GM23248 (cell line): ENCODE data around the gene OR13A1. TPM values are rescaled to one million over a fixed set of nuclear protein-coding genes. Genes with fewer than 3 reads are reported as not detected.
"Not testable (repeated sequence)": the region's sequence is repeated elsewhere in the genome, so short reads cannot be mapped to it uniquely, and the experiment has no call there.

Source experiments
- DNase-seq: peaks from one replicate; pipeline ENCODE4 v3.0.0-alpha.2; 2015
- H2AFZ ChIP-seq: fragments of 200-600 bp; sonication (generic); 2 replicates; pipeline ENCODE4 v1.6.1; 2016; ENCODE audit warnings: antibody characterized with exemption
- H3F3A ChIP-seq: fragments of 200-600 bp; sonication (generic); 2 replicates; pipeline ENCODE4 v1.6.1; 2016; ENCODE audit warnings: mild to moderate bottlenecking, antibody characterized with exemption, mixed run types; ENCODE audit not compliant: insufficient read depth
- H3K27ac ChIP-seq: fragments of 200-600 bp; sonication (generic); 2 replicates; pipeline ENCODE4 v1.5.1; 2016; ENCODE audit warnings: mild to moderate bottlenecking
- H3K27me3 ChIP-seq: fragments of 200-600 bp; sonication (generic); replicated peaks from 2 replicates; pipeline ENCODE4 v1.6.1; 2016; ENCODE audit warnings: mild to moderate bottlenecking; ENCODE audit not compliant: insufficient read depth
- H3K36me3 ChIP-seq: fragments of 200-600 bp; sonication (generic); 2 replicates; pipeline ENCODE4 v1.6.1; 2016; ENCODE audit warnings: low read depth, mild to moderate bottlenecking
- H3K4me1 ChIP-seq: fragments of 200-600 bp; sonication (generic); 2 replicates; pipeline ENCODE4 v1.6.1; 2016; ENCODE audit warnings: mild to moderate bottlenecking; ENCODE audit not compliant: insufficient read depth
- H3K4me2 ChIP-seq: fragments of 200-600 bp; sonication (generic); one replicate; pipeline ENCODE4 v1.6.1; 2016; ENCODE audit warnings: mild to moderate bottlenecking; ENCODE audit not compliant: unreplicated experiment
- H3K4me3 ChIP-seq: fragments of 200-600 bp; sonication (generic); 2 replicates; pipeline ENCODE4 v1.5.1; 2016; ENCODE audit warnings: mild to moderate bottlenecking
- H3K79me2 ChIP-seq: fragments of 200-600 bp; sonication (generic); 2 replicates; pipeline ENCODE4 v1.6.1; 2016; ENCODE audit warnings: mild to moderate bottlenecking; ENCODE audit not compliant: insufficient read depth
- H3K9ac ChIP-seq: fragments of 200-600 bp; sonication (generic); 2 replicates; pipeline ENCODE4 v1.6.1; 2016; ENCODE audit warnings: mild to moderate bottlenecking
- H3K9me2 ChIP-seq: fragments of 200-600 bp; sonication (generic); 2 replicates; pipeline ENCODE4 v1.6.1; 2016; ENCODE audit warnings: mixed run types, mild to moderate bottlenecking, moderate library complexity; ENCODE audit not compliant: insufficient read depth
- H3K9me3 ChIP-seq: fragments of 200-600 bp; sonication (generic); one replicate; pipeline ENCODE4 v1.6.1; 2017; ENCODE audit warnings: low read depth
- H4K20me1 ChIP-seq: fragments of 200-600 bp; sonication (generic); 2 replicates; pipeline ENCODE4 v1.6.0; 2016; ENCODE audit not compliant: insufficient read depth
- EZH2 ChIP-seq: fragments of 200-600 bp; sonication (generic); IDR thresholded peaks from 2 replicates; pipeline ENCODE4 v1.6.1; 2018; ENCODE audit warnings: antibody characterized with exemption, mild to moderate bottlenecking; ENCODE audit not compliant: insufficient read depth, poor library complexity, severe bottlenecking
- EZH2phosphoT487 ChIP-seq: fragments of 200-600 bp; sonication (generic); IDR thresholded peaks from 2 replicates; pipeline ENCODE4 v1.6.1; 2018; ENCODE audit warnings: antibody characterized with exemption, moderate library complexity, mild to moderate bottlenecking, low read depth; ENCODE audit not compliant: insufficient read depth
- WGBS, 2 experiments: methylation state at CpG; one replicate each; pipeline ENCODE4 v1.1.6; 2015 to 2017; ENCODE audit warnings: low lambda C conversion rate in 2 of 2, low coverage in 1 of 2; ENCODE audit errors: missing lambda C conversion rate in 2 of 2; 5-methylcytosine and 5-hydroxymethylcytosine counted together
- in situ Hi-C: fragments of 300-500 bp; cut with MboI; formaldehyde crosslinking; loops from 2 replicates; pipeline ENCODE4 v1.15.0; 2020
- polyA plus RNA-seq: library from polyadenylated mRNA; unstranded; fragments of >200 nt; fragmentation: Nextera tagmentation; extraction: Ambion mirVana; gene quantifications from 2 replicates; pipeline ENCODE4 v1.2.1, GENCODE V29; 2016
- total RNA-seq: library from RNA; depleted of rRNA; stranded (reverse); fragments of >200 nt; shearing (Covaris generic); gene quantifications from 2 replicates; pipeline ENCODE4 v1.2.3, GENCODE V29; 2014

OR13A1 gene
- total and polyA plus RNA-seq, 2 experiments from 2014 or later, result not detected

GRCh38 chr10:45339894-45340293, 24.5 kb upstream of the OR13A1 start:
- Histone ChIP-seq H3K9me2 (no peaks in the 10 kb centered on the region), H3K79me2 (no peaks in the 10 kb centered on the region), H2AFZ (no peak overlapping the region), H3K27ac (no peak overlapping the region), H3K9ac (no peak overlapping the region), H3K4me2 (no peak overlapping the region), H3K4me3 (no peak overlapping the region), H3K36me3 (no peaks in the 10 kb centered on the region), H3K27me3 (no peaks in the 10 kb centered on the region), H4K20me1 (no peaks in the 10 kb centered on the region), H3K4me1 (no peaks in the 10 kb centered on the region), H3K9me3 (no peaks in the 10 kb centered on the region), H3F3A (no peaks in the 10 kb centered on the region)
- DNase-seq, result no peak
- TF ChIP-seq EZH2phosphoT487, result no peak
- no peak for TF ChIP-seq EZH2
- in situ Hi-C loops, result no loop called here
- WGBS, 2 experiments, result 22 to 23% methylated on average over 1 of the region's 1 CpG

- H3K9me3 ChIP-seq, H3K79me2 ChIP-seq, H3K4me2 ChIP-seq, H3K9ac ChIP-seq, H3K4me1 ChIP-seq, H3K36me3 ChIP-seq, H3F3A ChIP-seq, H3K27me3 ChIP-seq, H4K20me1 ChIP-seq, H2AFZ ChIP-seq, H3K9me2 ChIP-seq, DNase-seq, in situ Hi-C loops, H3K27ac ChIP-seq, H3K4me3 ChIP-seq: not testable (repeated sequence)
- 31 to 32% methylated on average over 3 of the region's 3 CpGs for WGBS, 2 experiments
These were observed 16.4 kb upstream of the OR13A1 start for GRCh38 chr10:45331824-45332223.

GRCh38 chr10:45326864-45327263, 11.5 kb upstream of the OR13A1 start:
- H4K20me1 ChIP-seq, H3F3A ChIP-seq, H3K79me2 ChIP-seq, H3K9me2 ChIP-seq, H3K4me2 ChIP-seq, DNase-seq, H2AFZ ChIP-seq, H3K4me3 ChIP-seq, H3K27me3 ChIP-seq, in situ Hi-C loops, H3K9ac ChIP-seq, H3K36me3 ChIP-seq, H3K27ac ChIP-seq, H3K9me3 ChIP-seq, H3K4me1 ChIP-seq: not testable (repeated sequence)
- 12 to 18% methylated on average over 1 of the region's 1 CpG for WGBS, 2 experiments

- Histone ChIP-seq H3F3A (no peaks in the 10 kb centered on the region), H3K9me3 (no peaks in the 10 kb centered on the region), H3K27ac (no peak overlapping the region), H4K20me1 (no peaks in the 10 kb centered on the region), H3K9me2 (no peaks in the 10 kb centered on the region), H3K4me3 (no peak overlapping the region), H3K4me2 (no peak overlapping the region), H3K79me2 (no peaks in the 10 kb centered on the region), H3K9ac (no peak overlapping the region), H3K36me3 (no peaks in the 10 kb centered on the region), H3K4me1 (no peaks in the 10 kb centered on the region), H2AFZ (no peak overlapping the region), H3K27me3 (no peaks in the 10 kb centered on the region)
- in situ Hi-C loops, result no loop called here
- no peak for DNase-seq
- WGBS, 2 experiments, result 27 to 32% methylated on average over 1 of the region's 1 CpG
- TF ChIP-seq EZH2phosphoT487 (no peak), EZH2 (no peak)
These were observed 9.7 kb upstream of the OR13A1 start for GRCh38 chr10:45325116-45325515.

- H3K9ac ChIP-seq, result no peak overlapping the region
- H3K27ac ChIP-seq, result no peak overlapping the region
- H3F3A ChIP-seq, result no peaks in the 10 kb centered on the region
- no peak overlapping the region for H3K4me2 ChIP-seq
- no peaks in the 10 kb centered on the region for H3K79me2 ChIP-seq
- no peak for DNase-seq
- H3K9me3 ChIP-seq, result no peaks in the 10 kb centered on the region
- H3K9me2 ChIP-seq, result no peaks in the 10 kb centered on the region
- H3K4me3 ChIP-seq, result no peak overlapping the region
- H3K36me3 ChIP-seq, result no peaks in the 10 kb centered on the region
- no peaks in the 10 kb centered on the region for H4K20me1 ChIP-seq
- no peaks in the 10 kb centered on the region for H3K27me3 ChIP-seq
- in situ Hi-C loops, result no loop called here
- no peak for TF ChIP-seq EZH2phosphoT487
- TF ChIP-seq EZH2, result no peak
- H3K4me1 ChIP-seq, result no peaks in the 10 kb centered on the region
- no peak overlapping the region for H2AFZ ChIP-seq
- 65 to 67% methylated on average over 2 of the region's 2 CpGs for WGBS, 2 experiments
These were observed 4.3 kb upstream of the OR13A1 start for GRCh38 chr10:45319702-45320101.
